Omental fat pad (tissue), 4 donors: ENCODE results near the gene CARD19. TPM values are rescaled to one million over a fixed set of nuclear protein-coding genes. Genes with fewer than 3 reads are reported as not detected.
"Not testable (repeated sequence)": the region's sequence is repeated elsewhere in the genome, so short reads cannot be mapped to it uniquely, and the experiment has no call there.

ENCODE experiments used
- ATAC-seq: fragments of 150-250 bp; one replicate; pipeline ENCODE4 v1.9.1; 2016; ENCODE audit warnings: mild to moderate bottlenecking, moderate library complexity; ENCODE audit not compliant: low FRiP score
- DNase-seq: peaks from one replicate; pipeline ENCODE4 v3.0.0-alpha.2; 2019; ENCODE audit warnings: low spot score
- CTCF ChIP-seq, 3 donors: fragments of 450-650 bp; IDR thresholded peaks; one replicate each; pipeline ENCODE4 v1.5.1; 2016 to 2017; ENCODE audit warnings: antibody characterized with exemption in 3 of 3, mild to moderate bottlenecking in 3 of 3, moderate library complexity in 2 of 3
- total RNA-seq, 4 donors: library from RNA; depleted of rRNA; stranded (reverse); fragments of >200 nt; gene quantifications; one replicate each; pipeline ENCODE4 v1.1.0, GENCODE V29; 2016

Gene CARD19
- total RNA-seq, 4 donors from 2014 or later, result 45.7 to 76.5 (median 57.9) TPM

GRCh38 chr9:93098236-93098946 is 2.4 kb downstream of the CARD19 start:
- ATAC-seq (peak; percentile 69), DNase-seq (peak; percentile 81)
- no peak for TF ChIP-seq CTCF (IDR thresholded peaks at IDR 0.05)

GRCh38 chr9:93099551-93100275 is 3.7 kb downstream of the CARD19 start:
- ATAC-seq (no peak), DNase-seq (peak; percentile 18)
- TF ChIP-seq CTCF (IDR thresholded peaks at IDR 0.05), result no peak

DNA sequence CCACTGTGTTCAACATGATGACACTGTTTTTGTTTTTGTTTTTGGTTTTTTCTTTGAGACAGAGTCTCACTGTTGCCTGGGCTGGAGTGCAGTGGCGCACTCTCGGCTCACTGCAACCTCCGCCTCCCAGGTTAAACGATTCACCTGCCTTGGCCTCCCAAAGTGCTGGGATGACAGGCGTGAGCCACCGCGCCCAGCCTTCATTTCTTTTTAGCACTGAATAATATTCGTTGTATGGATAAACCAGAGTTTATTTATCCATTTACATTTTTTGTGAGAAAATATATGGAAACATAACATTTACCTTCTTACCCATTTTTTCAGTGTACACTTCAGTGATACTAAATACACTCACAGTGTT is 4.2 kb downstream of the CARD19 start:
- peak; percentile 2 for DNase-seq
- ATAC-seq, result no peak
- TF ChIP-seq CTCF (IDR thresholded peaks at IDR 0.05), result no peak

DNA sequence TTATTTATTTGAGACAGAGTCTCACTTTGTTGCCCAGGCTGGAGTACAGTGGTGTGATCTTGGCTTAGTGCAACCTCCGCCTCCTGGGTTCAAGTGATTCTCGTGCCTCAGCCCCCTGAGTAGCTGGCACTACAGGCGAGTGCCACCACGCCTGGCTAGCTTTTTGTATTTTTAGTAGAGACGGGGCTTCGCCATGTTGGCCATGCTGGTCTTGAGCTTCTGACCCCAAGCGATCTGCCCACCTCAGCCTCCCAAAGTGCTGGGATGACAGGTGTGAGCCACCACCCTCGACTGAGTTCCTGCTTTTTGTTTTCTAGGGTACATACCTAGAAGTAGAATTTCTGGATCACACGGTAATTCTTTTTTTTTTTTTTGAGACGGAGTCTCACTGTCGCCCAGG is 5.1 kb downstream of the CARD19 start:
- peak; percentile 7 for DNase-seq
- ATAC-seq, result not testable (repeated sequence)

GRCh38 chr9:93105620-93106019 is 9.6 kb downstream of the CARD19 start:
- TF ChIP-seq CTCF (IDR thresholded peaks at IDR 0.05), result no peak
- ATAC-seq (no peak), DNase-seq (no peak)

DNA sequence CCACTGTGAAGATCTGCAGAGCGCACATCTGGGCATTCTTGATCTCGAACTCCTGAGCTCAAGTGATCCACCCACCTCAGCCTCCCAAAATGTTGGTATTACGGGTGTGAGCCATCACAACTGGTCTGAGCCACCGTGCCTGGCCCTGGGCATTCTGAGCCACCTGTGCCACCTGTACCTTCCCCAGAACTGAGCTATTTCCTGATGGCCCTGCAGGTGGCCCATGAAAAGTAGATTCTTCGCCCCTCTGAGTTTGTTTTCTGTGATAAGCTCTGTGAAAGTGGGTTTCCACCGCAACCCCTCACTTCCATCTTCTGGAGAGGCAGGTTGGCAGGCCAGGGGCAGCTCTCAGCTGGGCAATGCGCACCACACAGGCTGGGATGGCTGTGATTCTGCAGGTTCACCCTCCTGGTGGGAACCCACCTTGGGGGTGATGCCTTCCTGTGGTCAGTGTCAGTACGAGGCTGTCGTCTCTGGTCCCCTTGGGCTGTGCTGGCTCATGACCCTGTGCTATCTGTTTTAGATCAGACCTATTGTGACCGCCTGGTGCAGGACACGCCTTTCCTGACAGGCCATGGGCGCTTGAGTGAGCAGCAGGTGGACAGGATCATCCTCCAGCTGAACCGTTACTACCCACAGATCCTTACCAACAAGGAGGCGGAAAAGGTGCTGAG is 11.3 kb downstream of the CARD19 start:
- no peak for ATAC-seq
- TF ChIP-seq CTCF (IDR thresholded peaks at IDR 0.05), result no peak
- peak; percentile 19 for DNase-seq

GRCh38 chr9:93107825-93108161 is 11.8 kb downstream of the CARD19 start:
- no peak for TF ChIP-seq CTCF (IDR thresholded peaks at IDR 0.05)
- peak; percentile 13 for DNase-seq
- no peak for ATAC-seq
